Mesodermal cell (in vitro differentiated cells): ENCODE data around the gene SLC4A2.
A peak's percentile ranks its signal among the peaks of the same experiment; 100 is the strongest.

Experiments used
- H3K27ac ChIP-seq: 2 replicates; pipeline ENCODE4 v1.7.0; 2013; ENCODE audit warnings: mild to moderate bottlenecking, low read depth, low read length, moderate library complexity; ENCODE audit not compliant: severe bottlenecking
- H3K36me3 ChIP-seq: 2 replicates; pipeline ENCODE4 v1.7.1; 2013; ENCODE audit warnings: mild to moderate bottlenecking, low read length, moderate library complexity; ENCODE audit not compliant: control insufficient read depth, insufficient read depth
- H3K4me1 ChIP-seq: one replicate; pipeline ENCODE4 v1.7.1; 2013; ENCODE audit warnings: mild to moderate bottlenecking, low read length; ENCODE audit not compliant: insufficient read depth, control insufficient read depth, poor library complexity, severe bottlenecking
- H3K4me3 ChIP-seq: 2 replicates; pipeline ENCODE4 v1.7.0; 2013; ENCODE audit warnings: low read length, control low read depth, mild to moderate bottlenecking; ENCODE audit not compliant: insufficient read depth, poor library complexity, severe bottlenecking; ENCODE audit errors: extremely low read depth
- H3K9me3 ChIP-seq: 2 replicates; pipeline ENCODE4 v1.7.1; 2013; ENCODE audit warnings: mild to moderate bottlenecking, low read length, moderate library complexity; ENCODE audit not compliant: control insufficient read depth
- WGBS, 2 experiments: methylation state at CpG; one replicate each; pipeline ENCODE4 v1.1.5; 2013; ENCODE audit warnings: missing lambda C conversion rate in 2 of 2; ENCODE audit not compliant: insufficient coverage in 2 of 2; 5-methylcytosine and 5-hydroxymethylcytosine counted together

The SLC4A2 gene

DNA sequence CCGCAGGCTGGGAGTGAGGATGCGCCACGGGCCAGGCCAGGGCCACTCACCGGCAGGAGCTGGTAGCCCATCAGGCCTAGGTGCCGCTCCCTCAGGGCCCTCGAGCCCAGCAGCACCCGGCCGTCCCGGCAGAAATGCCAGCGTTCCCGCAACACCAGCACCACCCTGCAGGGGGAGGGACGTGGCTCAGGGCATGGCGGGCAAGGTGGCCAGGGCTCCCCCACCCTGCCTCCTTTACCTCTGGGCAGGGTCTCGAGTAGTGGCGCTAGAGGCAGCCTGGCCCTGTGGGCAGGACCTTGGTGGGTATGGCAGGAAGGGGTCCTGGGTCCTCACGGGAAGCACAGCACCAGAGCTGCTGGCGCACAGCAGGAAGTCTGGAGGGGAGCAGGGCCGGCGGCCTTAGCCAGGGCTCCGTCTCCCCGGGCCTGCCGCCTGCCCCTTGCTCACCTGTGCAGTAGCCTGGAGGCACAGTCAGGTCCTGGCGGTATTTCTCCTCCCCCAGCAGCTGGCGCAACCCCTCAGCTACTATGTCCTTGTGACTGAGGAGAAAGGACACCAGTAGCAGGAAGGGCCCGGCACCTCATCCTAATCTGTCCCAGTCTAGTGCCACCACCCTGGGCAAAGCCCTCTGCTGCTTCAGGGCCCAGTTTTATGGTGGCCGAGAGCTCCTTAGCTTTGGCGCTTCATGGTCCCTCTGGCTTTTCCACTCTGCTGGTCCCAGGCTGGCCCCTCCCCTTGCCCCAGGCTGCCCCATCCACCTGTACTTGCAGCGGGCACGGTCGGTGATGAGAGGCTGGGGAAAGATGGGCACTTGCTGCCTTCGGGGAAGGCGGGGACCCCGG lies 17.7 kb downstream of the SLC4A2 start:
- H3K27ac ChIP-seq = no peak overlapping the region
- no peak overlapping the region for H3K4me3 ChIP-seq
- peaks cover 69% of the 10 kb centered on the region for H3K36me3 ChIP-seq
- 82 to 90% methylated on average over 31 of the region's 33 CpGs for WGBS, 2 experiments
- H3K4me1 ChIP-seq = peaks cover 35% of the 10 kb centered on the region
- H3K9me3 ChIP-seq = no peaks in the 10 kb centered on the region

DNA sequence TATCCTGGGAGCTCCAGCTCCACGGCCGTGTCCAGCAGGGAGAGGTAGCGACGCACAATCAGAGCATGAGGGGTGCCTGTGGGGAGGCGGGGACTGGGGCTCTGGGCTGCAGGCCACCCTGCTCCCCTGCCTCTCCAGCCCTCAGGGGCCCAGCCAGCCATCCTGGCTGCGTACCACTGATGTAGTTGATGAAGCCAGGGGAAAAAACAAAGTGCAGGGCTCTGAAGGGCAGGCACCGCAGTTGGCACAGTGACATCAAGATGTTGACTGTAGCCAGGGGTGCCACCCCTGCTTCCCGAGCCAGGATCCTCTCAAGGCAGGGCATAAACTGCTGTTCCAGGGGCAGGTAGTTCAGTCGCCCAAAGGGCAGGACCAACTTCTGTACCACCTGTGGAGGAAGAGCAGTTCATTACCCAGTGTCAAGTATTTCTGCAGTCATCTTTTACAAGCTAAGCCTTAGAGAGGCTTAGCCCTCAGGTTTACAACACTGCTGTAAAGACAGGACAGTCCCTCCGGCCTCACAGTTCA lies 18.4 kb downstream of the SLC4A2 start:
- Histone ChIP-seq H3K9me3 (no peaks in the 10 kb centered on the region), H3K27ac (peak overlapping the region; percentile 49), H3K4me3 (no peak overlapping the region), H3K36me3 (peaks cover 63% of the 10 kb centered on the region), H3K4me1 (peaks cover 42% of the 10 kb centered on the region)
- 82 to 87% methylated on average over 7 to 9 of the region's 10 CpGs for WGBS, 2 experiments

- peaks cover 57% of the 10 kb centered on the region for H3K36me3 ChIP-seq
- peaks cover 42% of the 10 kb centered on the region for H3K4me1 ChIP-seq
- H3K9me3 ChIP-seq = no peaks in the 10 kb centered on the region
- WGBS, 2 experiments = 63 to 66% methylated on average over 16 to 18 of the region's 22 CpGs
- peak overlapping the region; percentile 49 for H3K27ac ChIP-seq
- H3K4me3 ChIP-seq = no peak overlapping the region
These were observed 19.0 kb downstream of the SLC4A2 start for GRCh38 chr7:151078233-151079040.

- H3K9me3 ChIP-seq = no peaks in the 10 kb centered on the region
- H3K4me3 ChIP-seq = peak overlapping the region; percentile 78
- peaks cover 46% of the 10 kb centered on the region for H3K4me1 ChIP-seq
- 90 to 91% methylated on average over 18 to 22 of the region's 27 CpGs for WGBS, 2 experiments
- peaks cover 47% of the 10 kb centered on the region for H3K36me3 ChIP-seq
- no peak overlapping the region for H3K27ac ChIP-seq
These were observed 20.0 kb downstream of the SLC4A2 start for GRCh38 chr7:151079199-151079910.

DNA sequence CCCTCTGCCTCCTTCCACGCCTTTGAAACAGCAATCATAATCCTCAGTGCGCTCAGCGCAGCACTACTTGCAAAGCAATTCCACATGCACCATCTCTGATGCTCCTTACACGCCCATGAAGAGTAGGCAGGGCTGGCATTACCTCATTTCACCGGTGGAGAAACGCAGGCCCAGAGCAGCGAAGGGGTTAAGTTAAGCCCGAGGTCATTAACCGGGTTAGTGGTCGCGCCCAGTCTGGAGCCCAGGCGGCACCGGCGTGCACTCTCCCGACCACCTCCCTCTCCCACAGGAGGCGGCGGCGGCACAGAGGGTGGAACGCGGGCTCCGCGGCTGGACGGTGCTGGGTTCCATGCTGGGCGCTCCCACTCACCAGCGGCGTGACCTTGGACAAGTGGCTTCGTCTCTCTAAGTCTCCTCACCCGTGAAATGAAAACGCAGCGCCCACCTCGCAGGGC lies 20.7 kb downstream of the SLC4A2 start:
- Histone ChIP-seq H3K36me3 (peaks cover 40% of the 10 kb centered on the region), H3K27ac (peak overlapping the region; percentile 79), H3K9me3 (no peaks in the 10 kb centered on the region), H3K4me3 (peak overlapping the region; percentile 78), H3K4me1 (peaks cover 49% of the 10 kb centered on the region)
- WGBS, 2 experiments = 3 to 4% methylated on average over 27 to 30 of the region's 31 CpGs

GRCh38 chr7:151080522-151081169 lies 21.3 kb downstream of the SLC4A2 start, which contains the start of gene FASTK:
FASTK (minus strand) TSS chr7:151080809; CDS start chr7:151080766, 43 bp downstream.
- Histone ChIP-seq H3K27ac (peak within 1 kb of the TSS; percentile 79), H3K4me3 (peak within 1 kb of the TSS; percentile 78), H3K36me3 (peaks cover 34% of the 10 kb centered on the region), H3K9me3 (no peaks in the 10 kb centered on the region), H3K4me1 (peaks cover 54% of the 10 kb centered on the region)
- WGBS, 2 experiments = 0 to 1% methylated on average over 49 to 61 of the region's 66 CpGs

GRCh38 chr7:151081170-151082101 lies 22.0 kb downstream of the SLC4A2 start:
- WGBS, 2 experiments = 38 to 41% methylated on average over 41 to 54 of the region's 64 CpGs
- H3K27ac ChIP-seq = peak overlapping the region; percentile 75
- H3K4me1 ChIP-seq = peaks cover 54% of the 10 kb centered on the region
- peak overlapping the region; percentile 78 for H3K4me3 ChIP-seq
- peaks cover 27% of the 10 kb centered on the region for H3K36me3 ChIP-seq
- no peaks in the 10 kb centered on the region for H3K9me3 ChIP-seq

DNA sequence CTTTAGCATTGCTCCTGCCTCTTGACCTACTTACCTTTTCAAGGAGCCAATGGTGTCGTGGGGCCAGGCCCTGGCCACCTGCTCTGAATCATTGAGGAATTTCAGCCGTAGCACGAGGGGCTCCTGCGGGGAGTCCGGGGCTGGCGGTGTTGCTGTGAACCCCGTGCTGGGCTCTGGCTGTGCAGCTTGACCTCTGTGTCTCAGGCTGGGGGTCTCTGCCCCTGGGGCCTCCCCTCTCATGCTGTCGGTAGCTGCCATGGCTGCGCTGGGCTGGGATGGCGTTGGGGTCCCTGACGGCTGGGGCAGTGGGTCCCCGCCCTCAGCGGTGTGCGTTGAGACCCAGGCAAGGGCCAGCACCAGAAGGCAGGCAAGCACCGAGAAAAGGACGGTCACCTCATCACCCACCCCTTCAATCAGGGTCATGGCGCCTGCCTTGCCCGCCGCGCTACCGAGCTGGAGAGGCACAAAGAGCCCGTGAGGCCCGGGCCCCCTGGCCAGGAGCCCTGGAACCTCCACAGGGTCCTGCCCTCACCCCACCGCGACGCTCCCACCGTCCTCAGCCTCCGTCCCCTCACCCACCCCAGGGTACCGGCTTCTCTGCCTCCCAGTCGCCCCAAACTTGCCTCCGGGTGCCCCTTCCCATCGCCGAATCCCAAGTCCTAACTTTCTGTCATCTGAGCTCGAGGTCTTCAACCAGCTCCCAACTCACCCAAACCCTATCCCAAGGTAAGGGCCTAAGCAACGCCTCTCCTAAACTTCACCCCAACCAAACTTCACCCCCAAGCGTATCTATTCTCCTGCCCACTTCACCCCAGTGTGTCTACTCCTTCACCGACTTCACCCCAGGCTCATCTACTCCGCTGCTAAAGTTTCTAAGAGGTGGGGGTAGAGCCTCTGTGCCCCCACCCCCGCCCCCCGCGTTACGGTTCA lies 23.0 kb downstream of the SLC4A2 start:
- H3K27ac ChIP-seq = no peak overlapping the region
- H3K4me1 ChIP-seq = peaks cover 54% of the 10 kb centered on the region
- 81 to 87% methylated on average over 27 to 37 of the region's 42 CpGs for WGBS, 2 experiments

More for the DNA sequence above, 23.0 kb downstream of the SLC4A2 start:
- Histone ChIP-seq H3K4me3 (peak overlapping the region; percentile 78), H3K9me3 (no peaks in the 10 kb centered on the region), H3K36me3 (peaks cover 20% of the 10 kb centered on the region)
